Esophagus muscularis mucosa (tissue), 3 donors: ENCODE data around the gene ZNF827.

Source experiments
- POLR2A ChIP-seq: fragments of 450-650 bp; IDR thresholded peaks from one replicate; pipeline ENCODE4 v1.6.1; 2017; ENCODE audit warnings: antibody characterized with exemption, moderate library complexity, mild to moderate bottlenecking, low read depth
- TF ChIP-seq, protein P1 (sequence below), 3 experiments: fragments of 200-600 bp in 2 of 3; fragments of 450-650 bp in 1 of 3; sonication (generic) in 2 of 3; IDR thresholded peaks; one replicate each; pipeline ENCODE4 v1.5.1; 2017 to 2019; ENCODE audit warnings: antibody characterized with exemption in 3 of 3, mild to moderate bottlenecking in 2 of 3, moderate library complexity in 1 of 3

DNA sequence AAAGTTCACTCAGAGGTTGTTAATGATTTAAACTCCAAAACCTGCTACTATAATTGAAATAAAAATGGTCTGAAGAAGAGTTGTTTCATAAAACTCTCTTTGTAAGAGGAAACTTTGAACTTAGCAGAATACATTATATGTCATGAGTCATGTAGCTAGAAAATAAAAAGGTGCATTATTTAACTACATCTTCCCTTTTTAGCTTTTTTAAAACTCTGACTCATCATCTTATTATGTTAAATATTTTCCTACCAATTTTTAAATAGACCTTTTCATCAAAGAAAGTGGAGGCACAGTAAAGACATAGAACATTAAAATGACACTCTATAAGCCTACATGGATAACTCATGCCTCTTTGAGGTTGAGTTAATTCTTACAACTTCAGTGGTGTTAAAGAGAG lies 1.2 kb upstream of the ZNF827 start:
- TF ChIP-seq, protein P1, sequence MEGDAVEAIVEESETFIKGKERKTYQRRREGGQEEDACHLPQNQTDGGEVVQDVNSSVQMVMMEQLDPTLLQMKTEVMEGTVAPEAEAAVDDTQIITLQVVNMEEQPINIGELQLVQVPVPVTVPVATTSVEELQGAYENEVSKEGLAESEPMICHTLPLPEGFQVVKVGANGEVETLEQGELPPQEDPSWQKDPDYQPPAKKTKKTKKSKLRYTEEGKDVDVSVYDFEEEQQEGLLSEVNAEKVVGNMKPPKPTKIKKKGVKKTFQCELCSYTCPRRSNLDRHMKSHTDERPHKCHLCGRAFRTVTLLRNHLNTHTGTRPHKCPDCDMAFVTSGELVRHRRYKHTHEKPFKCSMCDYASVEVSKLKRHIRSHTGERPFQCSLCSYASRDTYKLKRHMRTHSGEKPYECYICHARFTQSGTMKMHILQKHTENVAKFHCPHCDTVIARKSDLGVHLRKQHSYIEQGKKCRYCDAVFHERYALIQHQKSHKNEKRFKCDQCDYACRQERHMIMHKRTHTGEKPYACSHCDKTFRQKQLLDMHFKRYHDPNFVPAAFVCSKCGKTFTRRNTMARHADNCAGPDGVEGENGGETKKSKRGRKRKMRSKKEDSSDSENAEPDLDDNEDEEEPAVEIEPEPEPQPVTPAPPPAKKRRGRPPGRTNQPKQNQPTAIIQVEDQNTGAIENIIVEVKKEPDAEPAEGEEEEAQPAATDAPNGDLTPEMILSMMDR (IDR thresholded peaks at IDR 0.05) = no peak
- no peak for TF ChIP-seq POLR2A
